ENCODE measurements around the gene CHDH.

DNA sequence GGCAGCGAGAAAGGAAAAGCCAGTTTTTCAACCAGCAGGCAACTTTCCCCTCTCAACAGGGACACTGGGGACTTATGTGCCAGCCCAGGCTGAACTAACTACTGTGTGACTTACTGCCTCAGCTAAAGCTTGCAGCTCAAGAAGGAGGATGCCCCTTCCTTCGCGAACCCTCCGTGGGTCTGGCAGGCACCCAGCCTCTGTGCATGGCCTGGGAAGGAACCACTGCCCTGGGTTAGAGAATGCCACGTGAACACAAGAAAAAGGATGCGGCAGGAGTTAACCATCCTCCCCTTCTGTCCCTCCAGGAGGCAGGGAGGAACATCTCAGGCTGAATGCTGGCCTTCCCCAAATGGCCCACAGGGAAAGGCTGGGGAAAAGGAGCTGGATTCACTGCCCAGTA is 29.0 kb downstream of the CHDH start:
- TF ChIP-seq, protein P1, sequence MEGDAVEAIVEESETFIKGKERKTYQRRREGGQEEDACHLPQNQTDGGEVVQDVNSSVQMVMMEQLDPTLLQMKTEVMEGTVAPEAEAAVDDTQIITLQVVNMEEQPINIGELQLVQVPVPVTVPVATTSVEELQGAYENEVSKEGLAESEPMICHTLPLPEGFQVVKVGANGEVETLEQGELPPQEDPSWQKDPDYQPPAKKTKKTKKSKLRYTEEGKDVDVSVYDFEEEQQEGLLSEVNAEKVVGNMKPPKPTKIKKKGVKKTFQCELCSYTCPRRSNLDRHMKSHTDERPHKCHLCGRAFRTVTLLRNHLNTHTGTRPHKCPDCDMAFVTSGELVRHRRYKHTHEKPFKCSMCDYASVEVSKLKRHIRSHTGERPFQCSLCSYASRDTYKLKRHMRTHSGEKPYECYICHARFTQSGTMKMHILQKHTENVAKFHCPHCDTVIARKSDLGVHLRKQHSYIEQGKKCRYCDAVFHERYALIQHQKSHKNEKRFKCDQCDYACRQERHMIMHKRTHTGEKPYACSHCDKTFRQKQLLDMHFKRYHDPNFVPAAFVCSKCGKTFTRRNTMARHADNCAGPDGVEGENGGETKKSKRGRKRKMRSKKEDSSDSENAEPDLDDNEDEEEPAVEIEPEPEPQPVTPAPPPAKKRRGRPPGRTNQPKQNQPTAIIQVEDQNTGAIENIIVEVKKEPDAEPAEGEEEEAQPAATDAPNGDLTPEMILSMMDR (IDR thresholded peaks at IDR 0.05) = no peak
- TF ChIP-seq ZC3H11A (IDR thresholded peaks at IDR 0.05) = no peak
- TF ChIP-seq, protein P2, sequence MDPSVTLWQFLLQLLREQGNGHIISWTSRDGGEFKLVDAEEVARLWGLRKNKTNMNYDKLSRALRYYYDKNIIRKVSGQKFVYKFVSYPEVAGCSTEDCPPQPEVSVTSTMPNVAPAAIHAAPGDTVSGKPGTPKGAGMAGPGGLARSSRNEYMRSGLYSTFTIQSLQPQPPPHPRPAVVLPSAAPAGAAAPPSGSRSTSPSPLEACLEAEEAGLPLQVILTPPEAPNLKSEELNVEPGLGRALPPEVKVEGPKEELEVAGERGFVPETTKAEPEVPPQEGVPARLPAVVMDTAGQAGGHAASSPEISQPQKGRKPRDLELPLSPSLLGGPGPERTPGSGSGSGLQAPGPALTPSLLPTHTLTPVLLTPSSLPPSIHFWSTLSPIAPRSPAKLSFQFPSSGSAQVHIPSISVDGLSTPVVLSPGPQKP (IDR thresholded peaks at IDR 0.05; ENCODE audit: low read depth, low read length) = no peak
- no peak for TF ChIP-seq JUN (IDR thresholded peaks at IDR 0.05)
- TF ChIP-seq MAZ (IDR thresholded peaks at IDR 0.05; ENCODE audit: borderline replicate concordance, low read depth, low read length) = no peak
- TF ChIP-seq, protein P3, sequence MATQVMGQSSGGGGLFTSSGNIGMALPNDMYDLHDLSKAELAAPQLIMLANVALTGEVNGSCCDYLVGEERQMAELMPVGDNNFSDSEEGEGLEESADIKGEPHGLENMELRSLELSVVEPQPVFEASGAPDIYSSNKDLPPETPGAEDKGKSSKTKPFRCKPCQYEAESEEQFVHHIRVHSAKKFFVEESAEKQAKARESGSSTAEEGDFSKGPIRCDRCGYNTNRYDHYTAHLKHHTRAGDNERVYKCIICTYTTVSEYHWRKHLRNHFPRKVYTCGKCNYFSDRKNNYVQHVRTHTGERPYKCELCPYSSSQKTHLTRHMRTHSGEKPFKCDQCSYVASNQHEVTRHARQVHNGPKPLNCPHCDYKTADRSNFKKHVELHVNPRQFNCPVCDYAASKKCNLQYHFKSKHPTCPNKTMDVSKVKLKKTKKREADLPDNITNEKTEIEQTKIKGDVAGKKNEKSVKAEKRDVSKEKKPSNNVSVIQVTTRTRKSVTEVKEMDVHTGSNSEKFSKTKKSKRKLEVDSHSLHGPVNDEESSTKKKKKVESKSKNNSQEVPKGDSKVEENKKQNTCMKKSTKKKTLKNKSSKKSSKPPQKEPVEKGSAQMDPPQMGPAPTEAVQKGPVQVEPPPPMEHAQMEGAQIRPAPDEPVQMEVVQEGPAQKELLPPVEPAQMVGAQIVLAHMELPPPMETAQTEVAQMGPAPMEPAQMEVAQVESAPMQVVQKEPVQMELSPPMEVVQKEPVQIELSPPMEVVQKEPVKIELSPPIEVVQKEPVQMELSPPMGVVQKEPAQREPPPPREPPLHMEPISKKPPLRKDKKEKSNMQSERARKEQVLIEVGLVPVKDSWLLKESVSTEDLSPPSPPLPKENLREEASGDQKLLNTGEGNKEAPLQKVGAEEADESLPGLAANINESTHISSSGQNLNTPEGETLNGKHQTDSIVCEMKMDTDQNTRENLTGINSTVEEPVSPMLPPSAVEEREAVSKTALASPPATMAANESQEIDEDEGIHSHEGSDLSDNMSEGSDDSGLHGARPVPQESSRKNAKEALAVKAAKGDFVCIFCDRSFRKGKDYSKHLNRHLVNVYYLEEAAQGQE (IDR thresholded peaks at IDR 0.05) = no peak
- no peak for TF ChIP-seq RAD21 (conservative IDR thresholded peaks at IDR 0.05 in 1 of 2, IDR thresholded peaks at IDR 0.05 in 1 of 2)
- TF ChIP-seq HDAC2 (IDR thresholded peaks at IDR 0.05) = no peak
- no peak for TF ChIP-seq EP300 (IDR thresholded peaks at IDR 0.05)
- no peak for TF ChIP-seq POLR2A (IDR thresholded peaks at IDR 0.05; ENCODE audit: low read length)

Data from A549 (cell line).